Activated CD8-positive, alpha-beta memory T cell treated with anti-CD3 and anti-CD28 coated beads, Interleukin-2, amount 50 U/mL, for 24 hours (primary cell): ENCODE measurements around the gene SPDYE5.
"Not testable (repeated sequence)": the region's sequence is repeated elsewhere in the genome, so short reads cannot be mapped to it uniquely, and the experiment has no call there.

Experiments used
- DNase-seq: peaks from one replicate; pipeline ENCODE4 v3.0.0-alpha.2; 2020; ENCODE audit errors: extremely low read depth

SPDYE5 gene, protein sequence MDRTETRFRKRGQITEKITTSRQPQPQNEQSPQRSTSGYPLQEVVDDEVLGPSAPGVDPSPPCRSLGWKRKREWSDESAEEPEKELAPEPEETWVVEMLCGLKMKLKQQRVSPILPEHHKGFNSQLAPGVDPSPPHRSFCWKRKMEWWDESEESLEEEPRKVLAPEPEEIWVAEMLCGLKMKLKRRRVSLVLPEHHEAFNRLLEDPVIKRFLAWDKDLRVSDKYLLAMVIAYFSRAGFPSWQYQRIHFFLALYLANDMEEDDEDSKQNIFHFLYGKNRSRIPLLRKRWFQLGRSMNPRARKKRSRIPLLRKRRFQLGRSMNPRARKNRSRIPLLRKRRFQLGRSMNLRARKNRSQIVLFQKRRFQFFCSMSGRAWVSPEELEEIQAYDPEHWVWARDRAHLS

DNA sequence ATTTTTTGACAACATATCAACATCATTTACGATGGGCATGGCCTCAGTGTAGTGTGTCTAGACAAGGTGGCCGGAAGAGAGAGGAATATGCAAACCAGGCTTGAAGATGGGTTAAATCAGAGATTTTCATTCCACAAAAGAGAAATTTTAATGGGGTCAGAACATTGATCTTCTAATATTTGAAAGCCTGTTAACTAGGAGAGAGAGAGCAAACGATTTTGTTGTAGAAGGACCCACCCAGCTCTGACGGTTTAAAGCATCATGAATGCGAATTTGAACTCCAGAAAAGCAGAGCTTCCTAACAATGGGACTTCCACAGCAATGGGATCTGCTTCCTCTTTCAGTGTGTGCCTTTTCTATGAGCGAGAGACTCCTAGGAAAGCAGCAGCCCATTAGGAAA lies at the start of gene SPDYE5:
Gene SPDYE5 (plus strand): TSS at position 301 of the 400 bp plus-strand sequence. CDS start 1,728 bp downstream, outside the sequence.
- DNase-seq: not testable (repeated sequence)

DNA sequence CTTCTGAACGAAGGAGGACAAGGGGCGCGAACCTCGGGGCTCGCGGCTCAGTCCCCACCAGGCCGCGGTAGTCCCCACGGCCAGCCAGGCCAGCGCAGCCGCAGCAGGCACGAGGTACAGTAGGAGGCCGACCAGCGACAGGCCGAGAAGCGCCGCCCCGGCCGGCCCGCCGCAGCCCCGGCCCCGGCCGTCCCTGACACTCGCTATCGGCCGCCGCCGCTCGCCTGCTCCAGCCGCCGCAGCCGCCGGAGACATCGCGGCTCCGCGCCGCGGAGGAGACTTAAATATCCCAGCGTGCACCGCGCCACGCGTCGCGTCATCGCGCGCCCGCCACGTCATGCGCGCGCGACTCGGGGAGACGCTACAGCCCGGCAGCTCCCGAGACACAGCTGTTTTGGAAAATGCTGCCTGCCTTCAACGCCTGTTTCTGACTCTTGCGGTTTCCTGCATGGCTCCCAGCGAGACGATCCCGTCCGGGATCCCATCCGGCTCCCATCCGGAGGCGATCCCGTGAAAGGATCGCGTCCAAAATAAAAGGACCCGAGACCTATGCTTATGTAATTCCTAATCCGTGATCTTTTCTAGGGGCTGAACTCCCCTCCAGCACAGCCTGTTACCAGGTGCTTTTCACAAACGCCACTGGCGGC lies 49.5 kb upstream of the SPDYE5 start:
- not testable (repeated sequence) for DNase-seq

DNA sequence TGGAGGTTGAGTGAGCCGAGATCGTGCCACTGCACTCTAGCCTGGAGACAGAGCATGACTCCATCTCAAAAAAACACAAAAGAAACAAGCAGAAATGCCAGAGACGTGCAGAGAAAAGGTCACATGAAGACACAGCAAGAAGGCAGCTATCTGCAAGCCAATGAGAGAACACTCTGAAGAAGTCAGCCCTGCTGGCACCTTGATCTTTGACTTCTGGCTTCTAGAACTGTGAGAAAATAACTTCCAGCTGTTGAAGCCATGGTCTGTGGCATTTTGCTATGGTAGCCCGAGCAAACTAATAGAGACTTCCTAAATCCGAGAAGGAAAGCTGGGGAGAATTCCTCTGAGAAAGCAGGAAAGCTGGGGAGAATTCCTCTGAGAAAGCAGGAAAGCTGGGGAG lies 42.2 kb upstream of the SPDYE5 start:
- not testable (repeated sequence) for DNase-seq

DNA sequence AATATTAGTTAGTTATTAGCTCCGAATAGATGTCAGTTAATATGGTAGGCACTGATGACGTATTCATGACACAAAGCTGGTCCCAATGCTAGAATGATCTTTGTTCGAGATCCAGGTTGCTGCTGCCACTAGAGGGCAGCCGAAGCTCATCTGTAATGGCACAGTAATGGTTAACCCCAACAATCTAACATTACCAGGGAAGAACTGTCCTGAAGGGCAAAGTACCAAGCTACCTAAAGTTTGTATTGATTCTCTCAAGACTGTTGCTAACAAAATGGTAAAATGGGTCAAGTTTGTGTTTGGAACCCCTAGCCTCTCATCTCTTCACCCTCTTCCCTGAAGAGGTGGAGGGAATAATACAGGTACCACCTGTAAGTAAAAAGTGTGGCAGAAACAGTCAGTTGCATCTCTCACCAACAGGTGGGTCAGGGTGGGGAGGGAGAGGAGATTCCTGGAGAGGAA lies 39.6 kb upstream of the SPDYE5 start:
- not testable (repeated sequence) for DNase-seq

DNA sequence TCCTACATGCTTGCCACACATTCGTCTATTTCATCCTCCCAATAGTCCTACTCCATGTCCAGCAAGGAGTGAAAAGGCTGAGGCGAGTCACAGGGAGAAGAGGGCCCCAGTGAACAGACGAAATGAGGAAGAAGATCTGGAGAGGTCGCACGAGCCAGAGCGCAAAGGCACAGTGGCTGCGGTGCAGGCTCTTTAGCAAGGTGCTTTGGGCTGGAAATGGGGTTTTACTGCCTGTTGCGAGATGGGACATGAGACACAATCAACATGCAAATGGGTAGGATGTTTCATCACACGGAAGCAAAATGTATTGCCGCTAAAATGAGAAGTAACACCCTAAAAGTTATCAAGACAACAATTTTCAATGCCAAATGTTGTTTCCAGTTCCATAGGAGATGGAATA lies 35.7 kb upstream of the SPDYE5 start:
- not testable (repeated sequence) for DNase-seq

DNA sequence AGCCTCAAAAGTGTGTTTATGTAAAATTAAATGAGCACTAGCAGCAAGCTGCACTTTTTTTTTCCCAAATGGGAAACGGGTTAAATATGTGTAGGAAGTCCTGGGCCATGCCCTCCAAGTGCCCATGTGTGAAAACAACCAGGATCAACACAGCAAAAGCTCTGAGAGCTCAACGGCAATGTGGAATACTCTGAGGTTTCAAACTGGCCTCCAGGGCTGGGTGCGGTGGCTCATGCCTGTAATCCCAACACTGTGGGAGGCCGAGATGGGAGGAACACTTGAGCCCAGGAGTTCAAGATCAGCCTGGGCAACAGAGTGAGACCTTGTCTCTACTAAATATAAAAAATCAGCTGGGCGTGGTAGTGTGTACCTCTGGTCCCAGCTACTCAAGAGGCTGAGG lies 34.1 kb upstream of the SPDYE5 start:
- DNase-seq: not testable (repeated sequence)

DNA sequence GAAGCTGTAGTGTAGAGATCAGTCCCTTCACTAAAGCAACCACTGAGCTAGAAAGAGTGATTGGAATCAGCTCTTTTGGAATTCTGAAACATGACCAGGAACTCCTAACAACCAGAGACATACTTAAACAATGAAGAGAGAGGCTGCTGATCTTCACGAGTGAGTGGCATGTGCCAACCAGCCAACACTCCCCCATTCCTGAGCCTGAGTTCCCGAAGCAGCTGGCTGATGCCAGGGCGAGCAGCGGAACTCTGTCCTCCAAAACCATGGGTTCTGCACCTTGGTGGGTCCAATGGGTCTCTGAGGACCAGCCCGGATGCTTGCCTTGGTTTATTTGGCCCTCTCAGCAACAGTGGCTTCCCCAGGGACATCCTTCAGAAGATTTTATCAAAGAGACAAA lies 31.6 kb upstream of the SPDYE5 start:
- DNase-seq: not testable (repeated sequence)

DNA sequence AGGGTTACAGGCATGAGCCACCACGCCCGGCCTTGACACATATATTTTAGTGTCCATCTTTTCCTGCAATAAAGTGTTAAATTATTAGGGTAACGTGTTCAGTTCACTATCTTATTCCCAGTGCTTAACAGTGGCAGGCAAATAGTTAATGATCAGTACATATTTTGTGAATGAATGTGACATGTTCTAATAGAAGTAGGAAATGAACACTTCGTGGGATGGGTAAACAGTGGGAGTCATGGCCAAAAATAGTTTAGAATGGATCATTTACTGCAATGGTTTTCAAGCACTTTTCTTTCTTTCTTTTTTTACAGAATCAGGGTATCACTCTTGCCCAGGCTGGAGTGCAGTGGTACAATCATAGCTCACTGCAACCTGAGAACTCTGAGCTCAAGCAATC lies 22.0 kb upstream of the SPDYE5 start:
- DNase-seq: not testable (repeated sequence)

DNA sequence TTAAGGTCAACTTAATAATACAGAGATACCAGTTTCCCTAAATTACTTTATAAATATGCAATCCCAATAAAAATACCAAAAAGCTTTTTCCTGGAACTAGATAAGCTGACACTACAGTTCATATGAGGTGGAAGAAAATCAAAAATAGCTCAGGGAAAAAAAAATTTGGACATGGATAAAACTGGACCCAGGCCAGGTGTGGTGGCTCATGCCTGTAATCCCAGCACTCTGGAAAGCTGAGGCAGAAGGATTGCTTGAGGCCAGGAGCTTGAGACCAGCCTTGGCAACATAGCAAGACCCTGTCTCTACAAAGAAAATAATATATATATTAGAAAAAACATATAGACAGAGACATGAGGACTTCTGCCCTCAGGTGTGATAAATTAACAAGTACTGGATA lies 14.7 kb upstream of the SPDYE5 start:
- DNase-seq: not testable (repeated sequence)

DNA sequence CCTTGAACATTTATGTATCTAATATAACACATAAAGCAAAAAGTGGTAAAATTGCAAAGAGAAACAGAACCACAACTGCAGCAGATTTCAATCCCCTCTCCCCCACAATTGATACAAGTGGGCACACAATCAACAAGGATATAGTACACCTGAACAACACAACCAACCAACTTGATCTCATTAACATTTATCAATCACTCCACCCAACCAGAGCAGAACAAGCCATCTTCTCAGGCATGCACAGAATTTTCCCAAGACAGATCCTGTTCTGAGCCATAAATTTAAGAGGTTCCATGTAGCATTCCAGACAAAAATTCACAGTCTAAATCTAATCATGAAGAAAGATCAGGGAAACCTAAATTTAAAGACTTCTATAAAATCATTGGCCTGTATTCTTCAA lies 11.8 kb upstream of the SPDYE5 start:
- not testable (repeated sequence) for DNase-seq

DNA sequence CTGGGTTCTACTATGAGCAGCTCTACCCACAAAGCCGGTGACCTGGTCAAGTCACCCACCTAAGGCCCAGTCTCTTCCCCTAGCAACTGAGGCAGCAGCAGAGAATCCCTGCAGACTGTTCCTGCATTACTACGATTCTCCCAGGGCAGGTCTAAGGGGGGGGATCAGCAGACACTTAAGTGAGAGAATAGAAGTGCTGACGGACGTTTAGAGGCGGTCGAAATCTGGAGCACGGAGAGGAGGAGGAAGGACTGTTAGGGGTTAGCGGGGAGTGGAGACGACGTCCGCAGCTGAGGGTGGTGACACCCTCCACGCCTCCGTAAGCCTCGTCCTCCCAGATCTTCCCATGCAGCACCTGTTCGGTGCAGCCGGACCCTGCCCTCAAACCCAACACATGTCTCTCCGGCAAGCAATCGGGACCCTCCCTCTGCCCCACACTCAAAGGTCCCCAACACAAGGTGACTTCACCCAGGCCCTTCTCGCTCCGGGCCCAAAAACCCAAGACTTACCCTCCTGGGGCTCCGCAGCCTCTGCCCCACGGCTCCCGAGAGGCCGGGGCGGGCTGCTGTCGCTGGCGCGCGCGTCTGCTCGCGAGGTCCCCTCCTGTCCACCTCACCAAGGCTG lies 6.7 kb upstream of the SPDYE5 start:
- DNase-seq: not testable (repeated sequence)

DNA sequence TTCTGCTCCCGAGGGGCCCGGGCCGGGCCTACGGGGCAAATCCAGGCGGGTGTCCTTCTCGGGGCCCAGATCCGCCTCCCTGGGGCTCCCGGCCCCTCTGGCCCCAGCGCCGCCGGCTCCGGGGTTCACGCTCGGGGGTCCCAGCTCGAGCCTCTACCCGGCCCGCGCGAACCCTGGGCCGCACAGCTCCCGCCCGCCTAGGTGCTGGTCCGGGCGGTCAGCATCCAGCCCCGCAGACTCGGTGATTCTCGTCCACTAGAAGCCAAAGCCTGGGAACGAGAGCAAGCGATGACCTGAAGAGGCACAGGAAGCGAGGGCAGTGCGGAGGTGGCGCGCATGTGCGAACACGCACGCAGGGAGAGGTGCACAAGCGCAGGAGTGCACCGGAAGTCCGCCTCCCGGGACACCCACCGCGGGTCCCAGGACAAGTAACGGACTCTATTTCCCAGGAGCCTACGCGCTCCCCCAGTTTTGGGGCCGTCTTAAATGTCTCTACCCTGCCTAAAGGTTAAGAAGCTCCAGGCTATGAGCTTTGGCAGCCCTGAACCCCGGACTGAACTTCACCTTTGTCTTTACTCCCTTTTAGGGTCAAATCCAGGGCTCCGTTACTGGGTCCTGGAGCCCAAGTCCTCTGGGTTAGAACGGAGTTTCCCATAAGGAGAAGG lies 6.0 kb upstream of the SPDYE5 start, which contains the start of gene POM121C:
Gene POM121C (minus strand): TSS at position 321 of the 665 bp plus-strand sequence. CDS start 44,803 bp downstream, outside the sequence.
- DNase-seq: peak; percentile 78

DNA sequence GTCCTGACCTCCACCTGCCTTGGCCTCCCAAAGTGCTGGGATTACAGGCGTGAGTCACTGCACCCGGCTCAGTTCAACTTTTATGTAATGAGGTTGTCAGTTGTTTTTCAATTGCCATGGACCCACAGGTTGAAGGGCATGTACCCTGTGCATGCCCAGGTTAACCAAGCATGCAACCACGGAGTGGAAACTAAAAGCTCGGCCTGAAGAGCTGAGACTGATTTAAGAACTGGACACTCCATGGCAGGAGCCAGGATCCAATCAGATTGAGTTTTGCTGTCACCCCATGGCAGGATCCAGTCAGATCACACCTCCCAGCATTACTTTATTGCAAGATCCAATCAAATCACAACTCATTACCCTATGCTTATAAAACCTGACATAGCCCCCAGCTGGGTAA lies 16.9 kb downstream of the SPDYE5 start:
- not testable (repeated sequence) for DNase-seq

DNA sequence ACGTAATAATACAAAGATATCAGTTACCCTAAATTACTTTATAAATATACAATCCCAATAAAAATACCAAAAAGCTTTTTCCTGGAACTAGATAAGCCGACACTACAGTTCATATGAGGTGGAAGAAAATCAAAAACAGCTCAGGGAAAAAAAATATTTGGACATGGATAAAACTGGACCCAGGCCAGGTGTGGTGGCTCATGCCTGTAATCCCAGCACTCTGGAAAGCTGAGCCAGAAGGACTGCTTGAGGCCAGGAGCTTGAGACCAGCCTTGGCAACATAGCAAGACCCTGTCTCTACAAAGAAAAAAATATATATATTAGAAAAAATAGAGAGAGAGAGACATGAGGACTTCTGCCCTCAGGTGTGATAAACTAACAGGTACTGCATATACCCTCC lies 26.7 kb downstream of the SPDYE5 start:
- not testable (repeated sequence) for DNase-seq

DNA sequence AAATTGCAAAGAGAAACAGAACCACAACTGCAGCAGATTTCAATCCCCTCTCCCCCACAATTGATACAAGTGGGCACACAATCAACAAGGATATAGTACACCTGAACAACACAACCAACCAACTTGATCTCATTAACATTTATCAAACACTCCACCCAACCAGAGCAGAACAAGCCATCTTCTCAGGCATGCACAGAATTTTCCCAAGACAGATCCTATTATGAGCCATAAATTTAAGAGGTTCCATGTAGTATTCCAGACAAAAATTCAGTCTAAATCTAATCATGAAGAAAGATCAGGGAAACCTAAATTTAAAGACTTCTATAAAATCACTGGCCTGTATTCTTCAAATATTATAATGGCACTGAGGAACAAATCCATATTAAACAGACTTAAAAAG lies 29.6 kb downstream of the SPDYE5 start:
- not testable (repeated sequence) for DNase-seq

DNA sequence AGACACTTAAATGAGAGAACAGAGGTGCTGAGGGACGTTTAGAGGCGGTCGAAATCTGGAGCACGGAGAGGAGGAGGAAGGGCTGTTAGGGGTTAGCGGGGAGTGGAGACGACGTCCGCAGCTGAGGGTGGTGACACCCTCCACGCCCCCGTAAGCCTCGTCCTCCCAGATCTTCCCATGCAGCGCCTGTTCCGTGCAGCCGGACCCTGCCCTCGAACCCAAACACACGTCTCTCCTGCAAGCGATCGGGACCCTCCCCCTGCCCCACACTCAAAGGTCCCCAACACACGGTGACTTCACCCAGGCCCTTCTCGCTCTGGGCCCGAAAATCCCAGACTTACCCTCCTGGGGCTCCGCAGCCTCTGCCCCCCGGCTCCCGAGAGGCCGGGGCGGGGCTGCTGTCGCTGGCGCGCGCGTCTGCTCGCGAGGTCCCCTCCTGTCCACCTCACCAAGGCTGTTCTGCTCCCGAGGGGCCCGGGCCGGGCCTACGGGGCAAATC lies 35.2 kb downstream of the SPDYE5 start:
- not testable (repeated sequence) for DNase-seq

DNA sequence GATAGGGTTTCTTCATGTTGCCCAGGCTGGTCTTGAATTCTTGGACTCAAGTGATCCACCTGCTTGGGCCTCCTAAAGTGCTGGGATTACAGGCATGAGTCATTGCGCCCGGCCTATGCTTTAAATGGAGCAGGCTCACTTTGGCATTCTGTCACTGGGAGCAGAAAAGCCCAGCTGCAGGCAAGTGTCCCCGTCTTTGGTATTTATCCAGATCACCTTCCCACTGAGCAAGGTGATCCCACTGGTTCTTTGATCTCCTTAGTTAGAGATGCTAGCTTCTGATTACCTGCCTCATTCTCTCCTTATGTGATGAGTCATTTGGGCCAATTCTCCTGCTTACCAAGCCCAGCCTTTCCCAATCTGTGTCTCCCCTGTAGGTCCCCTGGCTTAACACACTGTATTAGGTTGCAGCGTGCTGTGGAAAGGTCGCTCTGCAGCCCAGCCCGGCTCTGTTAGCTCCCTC lies 39.3 kb downstream of the SPDYE5 start:
- DNase-seq: no peak

DNA sequence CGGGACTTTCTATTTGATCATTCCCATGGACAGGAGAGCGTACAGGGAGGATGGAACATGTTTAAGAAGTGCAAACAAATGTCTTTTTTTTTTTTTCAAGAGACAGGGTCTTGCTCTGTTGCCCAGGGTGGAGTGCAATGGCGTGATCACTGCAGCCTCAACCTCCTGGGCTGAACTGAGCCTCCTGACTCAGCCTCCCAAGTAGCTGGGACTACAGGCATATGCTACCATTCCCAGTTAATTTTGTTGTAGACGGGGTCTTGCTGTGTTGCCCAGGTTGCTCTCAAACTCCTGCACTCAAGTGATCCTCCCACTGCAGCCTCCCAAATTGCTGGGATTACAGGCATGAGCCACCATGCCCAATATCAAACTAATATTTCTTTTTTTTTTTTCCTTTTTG lies 40.5 kb downstream of the SPDYE5 start:
- DNase-seq: no peak

DNA sequence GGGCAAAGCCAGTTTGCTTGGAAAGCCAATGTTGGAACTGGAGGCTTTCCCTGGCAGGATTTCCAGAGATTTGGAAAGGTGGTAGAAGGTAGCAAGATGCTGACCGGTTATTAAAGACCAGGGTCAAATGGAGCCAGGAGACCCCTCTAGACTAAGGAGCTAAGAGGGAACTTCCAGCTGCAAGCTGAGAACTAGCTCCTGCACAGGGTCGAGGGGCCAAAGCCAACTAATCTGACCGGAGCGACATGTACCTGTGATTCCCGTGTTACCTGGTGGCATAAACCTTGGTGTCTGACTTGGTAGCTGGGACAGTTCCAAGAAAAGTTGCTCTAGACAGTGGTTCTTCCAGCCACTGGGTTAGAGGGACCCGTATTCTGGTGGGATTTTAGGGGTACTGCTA lies 41.8 kb downstream of the SPDYE5 start:
- no peak for DNase-seq

DNA sequence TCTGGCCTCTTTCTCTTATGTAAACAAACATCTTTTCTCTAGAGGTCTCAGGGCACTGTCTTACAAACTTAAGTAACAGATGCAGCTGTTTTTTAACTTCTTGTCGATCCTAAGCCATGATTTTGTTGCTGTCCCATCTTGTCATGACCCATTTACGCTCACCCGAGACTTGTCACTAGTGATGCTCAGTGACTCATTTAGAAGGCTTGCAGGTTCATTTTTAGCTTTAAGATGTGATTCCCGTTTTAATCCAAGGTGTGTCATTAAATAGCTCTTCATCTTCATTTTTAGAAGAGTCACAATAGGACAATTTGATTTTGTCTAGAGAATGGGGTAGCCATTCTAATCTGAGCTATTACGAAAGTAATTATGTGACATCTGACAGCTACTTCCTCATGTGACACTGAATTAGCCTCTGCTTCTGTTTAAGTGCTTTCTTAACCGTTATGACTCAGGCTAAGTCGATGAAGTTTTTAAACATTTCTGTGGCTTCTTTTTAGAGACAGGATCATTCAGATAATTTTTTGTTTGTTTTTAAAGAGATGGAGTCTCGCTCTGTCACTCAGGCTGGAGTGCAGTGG lies 42.7 kb downstream of the SPDYE5 start:
- no peak for DNase-seq

DNA sequence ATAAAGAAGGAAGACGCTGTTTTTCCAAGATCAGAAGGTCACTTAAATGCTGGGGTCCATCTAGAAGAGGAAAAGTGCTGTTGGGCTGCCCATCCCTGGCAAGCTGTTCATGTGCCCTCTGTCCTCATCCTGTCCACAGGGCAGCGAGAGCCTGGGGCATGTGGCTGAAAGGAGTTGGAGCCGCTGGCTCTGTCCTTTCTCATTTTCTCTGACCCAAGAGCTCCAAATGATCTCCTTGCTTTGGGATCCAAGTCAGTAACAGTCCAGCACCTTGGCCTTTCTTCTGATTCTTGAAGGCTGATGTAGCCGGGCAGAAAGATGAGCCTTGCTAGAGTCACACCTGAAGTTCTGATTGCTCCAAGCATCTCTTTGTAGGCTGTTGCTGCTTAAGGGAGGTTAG lies 44.4 kb downstream of the SPDYE5 start:
- no peak for DNase-seq
